ENCODE data around the gene POMT2. TPM values are rescaled to one million over a fixed set of nuclear protein-coding genes. Genes with fewer than 3 reads are reported as not detected.

POMT2 gene
- total RNA-seq, 2 experiments from 2014 or later, result 5.9 to 31.4 TPM

DNA sequence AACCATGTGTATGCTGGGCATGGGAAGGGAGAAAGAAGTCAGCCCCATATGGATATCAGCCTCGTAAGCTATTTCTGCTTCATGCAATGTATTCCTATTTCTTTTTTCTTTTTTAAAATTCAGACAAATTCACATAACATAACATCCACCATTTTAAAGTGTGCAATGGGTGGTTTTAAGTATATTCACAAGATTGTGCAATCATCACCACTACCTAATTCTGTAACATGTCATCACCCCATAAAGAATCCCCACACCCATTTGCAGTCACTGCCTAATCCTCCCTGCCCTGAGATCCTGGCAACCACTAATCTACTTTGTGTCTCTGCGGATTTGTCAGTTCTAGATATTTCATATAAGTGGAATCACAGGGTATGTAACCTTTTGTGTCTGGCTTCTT, 9.5 kb downstream of the POMT2 start:
- Histone ChIP-seq H3K4me2 (ENCODE audit: low read length) (no peak overlapping the region), H3K36me3 (ENCODE audit: insufficient read depth, low read length) (peaks cover 6% of the 10 kb centered on the region), H2AFZ (ENCODE audit: low read length) (no peak overlapping the region), H3K27ac (ENCODE audit: low read depth, low read length, poor library complexity, severe bottlenecking) (no peak overlapping the region), H3K4me3 (ENCODE audit: low read depth, low read length, poor library complexity, severe bottlenecking) (no peak overlapping the region), H3K4me1 (ENCODE audit: insufficient read depth, low read length, poor library complexity, severe bottlenecking) (peaks cover 3% of the 10 kb centered on the region), H3K9me2 (ENCODE audit: insufficient read depth, low read length) (no peaks in the 10 kb centered on the region), H3K9me3 (ENCODE audit: low read length) (no peaks in the 10 kb centered on the region), H4K20me1 (ENCODE audit: insufficient read depth, low read length) (no peaks in the 10 kb centered on the region), H3K79me2 (ENCODE audit: insufficient read depth, low read depth, low read length) (no peaks in the 10 kb centered on the region)
- no TSS peak for BruUV-seq (replicated peaks)
- no peak for DNase-seq (ENCODE audit: low spot score)
- intact Hi-C loops (cut with micrococcal nuclease; ENCODE audit: unreplicated experiment), result no loop called here
- no peak for TF ChIP-seq EZH2phosphoT487 (IDR thresholded peaks at IDR 0.05; ENCODE audit: borderline replicate concordance, low read depth, low read length)
- TF ChIP-seq CTCF (conservative IDR thresholded peaks at IDR 0.05; ENCODE audit: low read length), result no peak
- CTCF ChIA-PET (ENCODE audit: unreplicated experiment), result no interaction called here
- POLR2A ChIA-PET, result no interaction called here

- no peak overlapping the region for H3K27ac ChIP-seq (ENCODE audit: low read depth, low read length, poor library complexity, severe bottlenecking)
- H3K9me3 ChIP-seq (ENCODE audit: low read length), result no peaks in the 10 kb centered on the region
- no TSS peak for BruUV-seq (replicated peaks)
- H2AFZ ChIP-seq (ENCODE audit: low read length), result no peak overlapping the region
- POLR2A ChIA-PET, result interaction anchor here (0.8 to 0.9 kb wide), 2 partner anchors 10 to 11 kb away, joined by 3 to 4 read pairs; partner anchors contain the start of gene GSTZ1
- CTCF ChIA-PET (ENCODE audit: unreplicated experiment), result no interaction called here
- no peaks in the 10 kb centered on the region for H3K79me2 ChIP-seq (ENCODE audit: insufficient read depth, low read depth, low read length)
- TF ChIP-seq EZH2phosphoT487 (IDR thresholded peaks at IDR 0.05; ENCODE audit: borderline replicate concordance, low read depth, low read length) (no peak), CTCF (conservative IDR thresholded peaks at IDR 0.05; ENCODE audit: low read length) (no peak)
- no peak for DNase-seq (ENCODE audit: low spot score)
- intact Hi-C loops (cut with micrococcal nuclease; ENCODE audit: unreplicated experiment), result no loop called here
- peaks cover 6% of the 10 kb centered on the region for H3K36me3 ChIP-seq (ENCODE audit: insufficient read depth, low read length)
- no peaks in the 10 kb centered on the region for H4K20me1 ChIP-seq (ENCODE audit: insufficient read depth, low read length)
- no peak overlapping the region for H3K4me2 ChIP-seq (ENCODE audit: low read length)
- H3K4me3 ChIP-seq (ENCODE audit: low read depth, low read length, poor library complexity, severe bottlenecking), result no peak overlapping the region
- H3K4me1 ChIP-seq (ENCODE audit: insufficient read depth, low read length, poor library complexity, severe bottlenecking), result no peaks in the 10 kb centered on the region
- no peaks in the 10 kb centered on the region for H3K9me2 ChIP-seq (ENCODE audit: insufficient read depth, low read length)
Measured at GRCh38 chr14:77310026-77310425, 10.7 kb downstream of the POMT2 start.

DNA sequence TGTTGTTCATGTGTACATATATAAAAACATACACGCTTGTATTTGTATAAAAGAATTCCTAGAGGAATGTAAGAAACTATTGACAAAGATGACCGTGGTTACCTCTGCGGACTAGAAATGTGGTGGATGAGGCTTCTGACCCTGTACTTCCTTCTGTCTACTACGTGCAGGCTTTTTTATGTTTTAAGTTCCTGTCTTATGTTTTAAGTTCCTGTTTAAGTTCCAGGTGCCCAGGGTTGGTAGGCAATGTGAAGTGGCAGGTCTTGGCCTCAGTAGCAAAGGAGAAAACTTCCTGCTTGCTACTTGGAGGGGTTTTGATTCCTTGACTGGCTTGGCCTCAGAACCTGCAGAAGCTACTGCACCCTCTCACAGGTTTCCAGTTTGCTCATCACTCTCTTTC, 11.6 kb downstream of the POMT2 start:
- DNase-seq (ENCODE audit: low spot score), result no peak
- H4K20me1 ChIP-seq (ENCODE audit: insufficient read depth, low read length), result no peaks in the 10 kb centered on the region
- H3K36me3 ChIP-seq (ENCODE audit: insufficient read depth, low read length), result peaks cover 6% of the 10 kb centered on the region
- CTCF ChIA-PET (ENCODE audit: unreplicated experiment), result no interaction called here
- TF ChIP-seq CTCF (conservative IDR thresholded peaks at IDR 0.05; ENCODE audit: low read length), result no peak
- no peak for TF ChIP-seq EZH2phosphoT487 (IDR thresholded peaks at IDR 0.05; ENCODE audit: borderline replicate concordance, low read depth, low read length)
- H3K9me3 ChIP-seq (ENCODE audit: low read length), result no peaks in the 10 kb centered on the region
- no peak overlapping the region for H2AFZ ChIP-seq (ENCODE audit: low read length)
- H3K79me2 ChIP-seq (ENCODE audit: insufficient read depth, low read depth, low read length), result no peaks in the 10 kb centered on the region
- no peaks in the 10 kb centered on the region for H3K4me1 ChIP-seq (ENCODE audit: insufficient read depth, low read length, poor library complexity, severe bottlenecking)
- intact Hi-C loops (cut with micrococcal nuclease; ENCODE audit: unreplicated experiment), result no loop called here
- H3K4me3 ChIP-seq (ENCODE audit: low read depth, low read length, poor library complexity, severe bottlenecking), result no peak overlapping the region
- no peak overlapping the region for H3K27ac ChIP-seq (ENCODE audit: low read depth, low read length, poor library complexity, severe bottlenecking)
- no peaks in the 10 kb centered on the region for H3K9me2 ChIP-seq (ENCODE audit: insufficient read depth, low read length)
- no peak overlapping the region for H3K4me2 ChIP-seq (ENCODE audit: low read length)
- POLR2A ChIA-PET, result interaction anchor here (0.8 to 1.3 kb wide), 3 partner anchors 9 to 101 kb away, joined by 3 to 4 read pairs (median 3); partner anchors contain the start of gene GSTZ1
- BruUV-seq (replicated peaks), result no TSS peak
